ENCODE results near the gene NHLH1. TPM values are rescaled to one million over a fixed set of nuclear protein-coding genes. Genes with fewer than 3 reads are reported as not detected.

Gene NHLH1
- total and polyA plus RNA-seq, 2 donors (not counting 3 experiments of a cell fraction or from before 2014, with no cell fraction given) = 0.46 TPM

DNA sequence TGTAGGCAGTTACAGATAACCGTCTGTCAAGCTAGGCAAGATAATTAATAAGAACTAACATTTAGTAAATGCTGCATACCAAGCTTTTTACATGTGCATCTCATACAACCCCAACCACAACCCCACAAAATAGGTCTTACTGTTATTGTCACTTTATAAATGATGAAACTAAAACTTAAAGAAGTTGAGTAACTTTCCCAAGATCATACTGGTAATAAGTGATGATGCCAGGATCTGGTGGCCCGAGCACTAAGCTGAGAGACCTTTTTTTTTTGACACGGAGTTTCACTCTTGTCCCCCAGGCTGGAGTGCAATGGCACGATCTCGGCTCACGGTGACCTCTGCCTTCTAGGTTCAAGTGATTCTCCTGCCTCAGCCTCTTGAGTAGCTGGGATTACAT, 21.9 kb upstream of the NHLH1 start:
- TF ChIP-seq MYC (IDR thresholded peaks at IDR 0.05; ENCODE audit: low read depth, low read length) (no peak), POLR2AphosphoS5 (IDR thresholded peaks at IDR 0.05; ENCODE audit: insufficient read depth, low read depth, low read length) (no peak), FOS (IDR thresholded peaks at IDR 0.05; ENCODE audit: borderline replicate concordance, insufficient read depth, low read length) (no peak), JUN (IDR thresholded peaks at IDR 0.05; ENCODE audit: borderline replicate concordance, insufficient read depth, insufficient read length, low read depth) (no peak), EZH2 (IDR thresholded peaks at IDR 0.05; ENCODE audit: borderline replicate concordance, low read depth, low read length, severe bottlenecking) (no peak), GATA2 (IDR thresholded peaks at IDR 0.05; ENCODE audit: insufficient read depth, insufficient read length, low read depth, low read length) (no peak), POLR2A (IDR thresholded peaks at IDR 0.05; ENCODE audit: low read depth, low read length) (no peak)
- TF ChIP-seq, protein P1, sequence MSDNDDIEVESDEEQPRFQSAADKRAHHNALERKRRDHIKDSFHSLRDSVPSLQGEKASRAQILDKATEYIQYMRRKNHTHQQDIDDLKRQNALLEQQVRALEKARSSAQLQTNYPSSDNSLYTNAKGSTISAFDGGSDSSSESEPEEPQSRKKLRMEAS (IDR thresholded peaks at IDR 0.05; ENCODE audit: insufficient read depth, insufficient read length) = no peak
- TF ChIP-seq, protein P2, sequence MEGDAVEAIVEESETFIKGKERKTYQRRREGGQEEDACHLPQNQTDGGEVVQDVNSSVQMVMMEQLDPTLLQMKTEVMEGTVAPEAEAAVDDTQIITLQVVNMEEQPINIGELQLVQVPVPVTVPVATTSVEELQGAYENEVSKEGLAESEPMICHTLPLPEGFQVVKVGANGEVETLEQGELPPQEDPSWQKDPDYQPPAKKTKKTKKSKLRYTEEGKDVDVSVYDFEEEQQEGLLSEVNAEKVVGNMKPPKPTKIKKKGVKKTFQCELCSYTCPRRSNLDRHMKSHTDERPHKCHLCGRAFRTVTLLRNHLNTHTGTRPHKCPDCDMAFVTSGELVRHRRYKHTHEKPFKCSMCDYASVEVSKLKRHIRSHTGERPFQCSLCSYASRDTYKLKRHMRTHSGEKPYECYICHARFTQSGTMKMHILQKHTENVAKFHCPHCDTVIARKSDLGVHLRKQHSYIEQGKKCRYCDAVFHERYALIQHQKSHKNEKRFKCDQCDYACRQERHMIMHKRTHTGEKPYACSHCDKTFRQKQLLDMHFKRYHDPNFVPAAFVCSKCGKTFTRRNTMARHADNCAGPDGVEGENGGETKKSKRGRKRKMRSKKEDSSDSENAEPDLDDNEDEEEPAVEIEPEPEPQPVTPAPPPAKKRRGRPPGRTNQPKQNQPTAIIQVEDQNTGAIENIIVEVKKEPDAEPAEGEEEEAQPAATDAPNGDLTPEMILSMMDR (IDR thresholded peaks at IDR 0.05; ENCODE audit: extremely low read depth in 1 of 2, insufficient read depth in 1 of 2, low read depth in 1 of 2, low read length in 2 of 2) = no peak
- Histone ChIP-seq H4K20me1 (replicated peaks; ENCODE audit: control insufficient read depth, extremely low read depth, insufficient read depth, low read length) (peaks cover 1% of the 10 kb centered on the region), H3K4me1 (ENCODE audit: control insufficient read depth, extremely low read depth, insufficient read depth, low read length) (peaks cover 21% of the 10 kb centered on the region), H3K9me3 (replicated peaks; ENCODE audit: control insufficient read depth, insufficient read depth, low read length) (no peaks in the 10 kb centered on the region), H3K4me2 (ENCODE audit: insufficient read depth, low read length) (no peak overlapping the region), H3K27me3 (ENCODE audit: control insufficient read depth in 2 of 2, insufficient read depth in 2 of 2, low read length in 2 of 2) (no peaks in the 10 kb centered on the region), H3K9me1 (replicated peaks; ENCODE audit: control insufficient read depth, extremely low read depth, insufficient read depth, low read length) (no peaks in the 10 kb centered on the region), H3K27ac (ENCODE audit: insufficient read depth, low read depth, low read length) (no peak overlapping the region), H3K4me3 (replicated peaks in 1 of 3; ENCODE audit: insufficient read depth in 1 of 3, low read depth in 1 of 3, low read length in 3 of 3) (no peak overlapping the region), H3K9ac (replicated peaks; ENCODE audit: extremely low read depth, insufficient read depth, low read length) (no peak overlapping the region), H2AFZ (ENCODE audit: low read depth, low read length) (no peak overlapping the region), H3K79me2 (ENCODE audit: control insufficient read depth, insufficient read depth, low read length) (peaks cover 46% of the 10 kb centered on the region), H3K36me3 (ENCODE audit: control insufficient read depth in 2 of 2, extremely low read depth in 1 of 2, insufficient read depth in 2 of 2, low read length in 2 of 2) (peaks cover 5 to 8% of the 10 kb centered on the region in 2 experiments)
- intact Hi-C loops (cut with micrococcal nuclease) (loop anchor here (5.0 kb wide), 2 partner anchors 38 to 138 kb away; partner anchors contain the start of gene PEA15), dilution Hi-C loops (cut with MboI; ENCODE audit: extremely low pct_ligation_motif_present, low sequenced_read_pairs) (no loop called here)
- CTCF ChIA-PET = interaction anchor here (1.0 to 1.2 kb wide), 2 partner anchors 53 to 152 kb away, joined by 3 to 4 read pairs; no protein-coding TSS in a partner anchor
- FAIRE-seq (no peak), DNase-seq (ENCODE audit: low read depth, low spot score) (no peak)
- no TSS peak for BruUV-seq (replicated peaks)
- POLR2A ChIA-PET = no interaction called here

Data from endothelial cell of umbilical vein (primary cell).